HEK293T (cell line): ENCODE measurements around the gene NAA16.
"Not testable (repeated sequence)": the region's sequence is repeated elsewhere in the genome, so short reads cannot be mapped to it uniquely, and the experiment has no call there.

Source experiments
- CTCF ChIA-PET: fragments of 350-600 bp; formaldehyde crosslinking; extraction: SDS; loops from one replicate; lab custom pipeline; 2021; ENCODE audit warnings: antibody characterized with exemption, inconsistent platforms; lab: Yijun Ruan, JAX
- POLR2A ChIA-PET: fragments of 350-600 bp; formaldehyde crosslinking; extraction: SDS; loops from one replicate; lab custom pipeline; 2020; ENCODE audit warnings: antibody characterized with exemption, inconsistent platforms; lab: Yijun Ruan, JAX
- DNase-seq: peaks from one replicate; pipeline ENCODE4 v3.0.0; 2012; ENCODE audit warnings: mixed read lengths; ENCODE audit errors: extremely low spot score
- ARNT ChIP-seq: fragments of 450-650 bp; IDR thresholded peaks from 2 replicates; pipeline ENCODE4 v1.6.1; 2017; ENCODE audit warnings: mild to moderate bottlenecking
- BHLHE40 ChIP-seq: fragments of 450-650 bp; IDR thresholded peaks from 2 replicates; pipeline ENCODE4 v1.6.1; 2016; ENCODE audit warnings: mild to moderate bottlenecking, moderate library complexity, borderline replicate concordance
- CTBP1 ChIP-seq: fragments of 450-650 bp; IDR thresholded peaks from 2 replicates; pipeline ENCODE4 v1.6.1; 2016; ENCODE audit warnings: borderline replicate concordance
- ELF4 ChIP-seq: fragments of 450-650 bp; IDR thresholded peaks from 2 replicates; pipeline ENCODE4 v1.6.1; 2017; ENCODE audit warnings: antibody characterized with exemption
- FOXA1 ChIP-seq: fragments of 450-650 bp; IDR thresholded peaks from 2 replicates; pipeline ENCODE4 v1.6.1; 2016; ENCODE audit warnings: mild to moderate bottlenecking
- FOXK2 ChIP-seq: fragments of 450-650 bp; IDR thresholded peaks from 2 replicates; pipeline ENCODE4 v1.6.1; 2016; ENCODE audit warnings: mild to moderate bottlenecking
- FOXM1 ChIP-seq: fragments of 450-650 bp; IDR thresholded peaks from 2 replicates; pipeline ENCODE4 v1.6.1; 2017; ENCODE audit warnings: mild to moderate bottlenecking, borderline replicate concordance
- HDGF ChIP-seq: fragments of 450-650 bp; IDR thresholded peaks from 2 replicates; pipeline ENCODE4 v1.6.1; 2017; ENCODE audit warnings: antibody characterized with exemption, borderline replicate concordance
- L3MBTL2 ChIP-seq: fragments of 450-650 bp; conservative IDR thresholded peaks from 2 replicates; pipeline ENCODE4 v1.6.1; 2016; ENCODE audit warnings: mild to moderate bottlenecking
- LEF1 ChIP-seq: fragments of 450-650 bp; IDR thresholded peaks from 2 replicates; pipeline ENCODE4 v1.6.1; 2017; ENCODE audit warnings: mild to moderate bottlenecking, borderline replicate concordance
- NFRKB ChIP-seq: fragments of 450-650 bp; IDR thresholded peaks from 2 replicates; pipeline ENCODE4 v1.6.1; 2016; ENCODE audit warnings: mild to moderate bottlenecking, moderate library complexity
- PKNOX1 ChIP-seq: fragments of 450-650 bp; IDR thresholded peaks from 2 replicates; pipeline ENCODE4 v1.6.1; 2016
- SP1 ChIP-seq: fragments of 450-650 bp; IDR thresholded peaks from 2 replicates; pipeline ENCODE4 v1.6.1; 2017
- SUZ12 ChIP-seq: fragments of 450-650 bp; IDR thresholded peaks from 2 replicates; pipeline ENCODE4 v1.6.1; 2016; ENCODE audit warnings: mild to moderate bottlenecking
- TARDBP ChIP-seq: fragments of 450-650 bp; IDR thresholded peaks from 2 replicates; pipeline ENCODE4 v1.6.1; 2016
- ZNF384 ChIP-seq: fragments of 450-650 bp; IDR thresholded peaks from 2 replicates; pipeline ENCODE4 v1.6.1; 2016

NAA16 gene

GRCh38 chr13:41418731-41419130, 107.7 kb downstream of the NAA16 start:
- no peak for TF ChIP-seq FOXA1
- TF ChIP-seq PKNOX1 = no peak
- TF ChIP-seq HDGF = no peak
- no peak for TF ChIP-seq SP1
- no peak for TF ChIP-seq CTBP1
- TF ChIP-seq FOXM1 = no peak
- no peak for TF ChIP-seq L3MBTL2
- ChIA-PET POLR2A (no interaction called here), CTCF (no interaction called here)
- DNase-seq = no peak

- TF ChIP-seq ELF4 (no peak), HDGF (no peak), NFRKB (no peak), SP1 (no peak), LEF1 (no peak)
- POLR2A ChIA-PET = no interaction called here
- CTCF ChIA-PET = no interaction called here
- no peak for DNase-seq
These were observed 108.1 kb downstream of the NAA16 start for GRCh38 chr13:41419206-41419605.

GRCh38 chr13:41420146-41420545, 109.1 kb downstream of the NAA16 start:
- CTCF ChIA-PET = no interaction called here
- DNase-seq = no peak
- POLR2A ChIA-PET = no interaction called here
- TF ChIP-seq SP1 (no peak), BHLHE40 (no peak)

GRCh38 chr13:41421330-41421729, 110.3 kb downstream of the NAA16 start:
- DNase-seq, POLR2A ChIA-PET, CTCF ChIA-PET: not testable (repeated sequence)

- POLR2A ChIA-PET, CTCF ChIA-PET, DNase-seq: not testable (repeated sequence)
These were observed 110.9 kb downstream of the NAA16 start for GRCh38 chr13:41421983-41422382.

- DNase-seq, POLR2A ChIA-PET, CTCF ChIA-PET: not testable (repeated sequence)
These were observed 112.2 kb downstream of the NAA16 start for GRCh38 chr13:41423259-41423658.

- CTCF ChIA-PET, DNase-seq, POLR2A ChIA-PET: not testable (repeated sequence)
These were observed 113.6 kb downstream of the NAA16 start for GRCh38 chr13:41424675-41425074.

GRCh38 chr13:41426047-41426446, 115.0 kb downstream of the NAA16 start:
- TF ChIP-seq SP1 (no peak), CTBP1 (no peak), ZNF384 (no peak), BHLHE40 (no peak), HDGF (no peak), FOXA1 (no peak), ELF4 (no peak), SUZ12 (no peak), L3MBTL2 (no peak), LEF1 (no peak), FOXM1 (no peak), ARNT (no peak), TARDBP (no peak), NFRKB (no peak), FOXK2 (no peak), PKNOX1 (no peak)
- DNase-seq = no peak
- CTCF ChIA-PET = no interaction called here
- POLR2A ChIA-PET = no interaction called here
